ENCODE measurements around the gene AGAP3.

Gene AGAP3

DNA sequence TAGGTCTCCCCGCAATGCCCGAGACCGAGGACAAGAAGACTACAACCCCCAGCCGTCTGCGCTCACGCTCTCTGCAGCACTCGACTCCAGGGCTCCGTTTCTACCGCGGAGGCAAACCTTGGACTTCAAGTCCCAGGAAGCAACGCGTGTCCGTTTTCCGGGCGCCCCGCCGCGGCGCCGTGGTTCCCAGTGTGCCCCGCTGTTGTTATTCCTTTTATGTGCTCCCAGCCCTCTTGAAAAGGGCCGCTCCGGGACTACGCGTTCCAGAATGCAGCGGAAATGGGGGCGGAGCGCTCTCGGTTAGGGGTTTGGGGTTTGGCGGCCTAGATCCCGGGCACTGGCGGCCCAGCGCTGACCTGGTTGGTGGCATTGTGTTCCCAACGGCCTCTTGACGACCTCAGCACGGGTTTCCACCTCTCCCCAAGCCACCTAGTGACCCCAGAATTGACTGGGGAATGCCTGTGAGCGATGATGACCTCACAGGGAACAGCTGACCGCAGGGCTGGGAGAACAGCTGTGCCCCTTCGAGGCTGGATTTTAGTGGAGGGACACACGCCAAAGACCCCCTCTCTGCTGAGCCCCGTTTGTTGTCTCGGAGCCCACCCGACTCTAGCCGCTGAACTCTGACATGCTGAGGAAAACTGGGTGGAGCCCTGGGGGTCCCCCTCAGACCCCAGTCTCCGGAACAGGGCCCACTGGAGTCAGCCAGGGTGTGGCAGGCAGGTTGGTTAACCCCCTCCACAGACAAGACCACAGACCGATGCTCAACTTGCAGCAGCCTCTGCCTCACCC is 28.1 kb upstream of the AGAP3 start:
- DNase-seq (ENCODE audit: low spot score), result peak; percentile 99

DNA sequence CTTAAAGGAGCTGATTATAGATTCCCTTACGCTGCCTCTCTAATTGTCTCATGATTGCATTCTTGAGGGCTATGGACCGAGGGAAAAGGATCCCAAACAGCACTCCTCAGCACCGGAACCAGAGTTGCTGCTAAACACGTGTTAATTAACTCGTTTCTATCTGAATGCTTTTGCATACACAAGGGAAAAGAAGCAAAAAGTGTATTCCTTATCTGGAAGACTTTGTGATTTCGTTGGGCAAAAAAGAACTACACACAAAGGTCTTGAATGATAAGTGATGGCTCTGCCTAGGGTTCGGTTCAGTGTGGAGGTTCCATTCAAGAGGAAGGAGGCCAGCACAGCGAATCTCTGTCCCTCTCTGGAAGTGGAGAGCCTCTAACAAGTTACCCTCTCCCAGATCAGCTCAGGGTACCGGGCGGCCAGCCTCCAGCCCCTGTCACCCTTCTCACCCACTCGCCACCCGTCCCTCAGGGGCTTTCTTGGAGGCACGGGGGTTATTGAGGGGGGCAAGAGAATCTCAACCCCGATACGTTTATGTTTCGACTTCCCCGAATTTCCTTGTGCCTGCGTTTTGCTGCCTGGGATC is 27.4 kb upstream of the AGAP3 start:
- DNase-seq (ENCODE audit: low spot score), result peak; percentile 31

GRCh38 chr7:151059367-151060112 is 26.7 kb upstream of the AGAP3 start, which contains the start of gene SLC4A2:
SLC4A2 (plus strand) TSS chr7:151059589; CDS start chr7:151061988, 2,399 bp downstream.
- peak; percentile 59 for DNase-seq (ENCODE audit: low spot score)

- DNase-seq (ENCODE audit: low spot score), result peak; percentile 25
Observed at GRCh38 chr7:151060113-151060415, 26.2 kb upstream of the AGAP3 start.

DNA sequence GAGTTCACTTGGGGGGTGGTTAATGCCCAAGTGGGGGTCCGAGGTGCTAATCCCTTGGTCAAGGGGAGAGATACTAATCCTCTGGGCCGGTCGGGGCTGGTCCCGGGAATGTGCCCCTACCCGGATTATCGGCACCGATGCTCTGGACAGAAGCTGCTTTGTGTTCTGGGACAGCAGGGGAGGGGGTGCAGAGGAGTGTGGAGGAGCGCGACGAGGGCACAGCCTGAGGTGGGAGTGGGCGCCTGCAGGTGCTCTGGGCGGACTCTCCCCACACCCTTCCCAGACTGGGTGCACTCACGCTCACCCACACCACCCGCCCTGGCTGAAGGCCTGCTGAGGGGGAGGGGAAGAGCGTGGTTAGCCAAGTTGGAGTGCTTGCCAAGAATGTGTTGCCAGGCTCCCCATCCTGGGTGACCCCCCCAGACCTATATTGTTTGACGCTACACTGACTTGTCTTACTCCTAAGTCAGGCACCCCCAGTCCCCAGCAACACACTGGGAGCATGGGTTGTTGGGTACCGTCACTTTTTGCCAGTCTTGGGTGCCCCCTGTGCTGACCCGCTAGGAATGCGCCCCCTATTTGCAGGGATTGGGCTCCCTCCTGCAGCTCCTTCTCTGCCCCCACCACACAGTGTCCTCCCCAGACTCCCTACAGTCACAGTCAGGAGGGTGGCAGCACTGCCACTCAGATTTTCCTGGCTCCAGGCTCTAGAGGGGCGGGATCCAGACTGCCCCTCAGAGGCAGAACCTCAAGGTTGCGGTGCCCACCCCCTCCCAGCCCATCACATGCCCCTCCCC is 25.7 kb upstream of the AGAP3 start:
- peak; percentile 21 for DNase-seq (ENCODE audit: low spot score)

DNA sequence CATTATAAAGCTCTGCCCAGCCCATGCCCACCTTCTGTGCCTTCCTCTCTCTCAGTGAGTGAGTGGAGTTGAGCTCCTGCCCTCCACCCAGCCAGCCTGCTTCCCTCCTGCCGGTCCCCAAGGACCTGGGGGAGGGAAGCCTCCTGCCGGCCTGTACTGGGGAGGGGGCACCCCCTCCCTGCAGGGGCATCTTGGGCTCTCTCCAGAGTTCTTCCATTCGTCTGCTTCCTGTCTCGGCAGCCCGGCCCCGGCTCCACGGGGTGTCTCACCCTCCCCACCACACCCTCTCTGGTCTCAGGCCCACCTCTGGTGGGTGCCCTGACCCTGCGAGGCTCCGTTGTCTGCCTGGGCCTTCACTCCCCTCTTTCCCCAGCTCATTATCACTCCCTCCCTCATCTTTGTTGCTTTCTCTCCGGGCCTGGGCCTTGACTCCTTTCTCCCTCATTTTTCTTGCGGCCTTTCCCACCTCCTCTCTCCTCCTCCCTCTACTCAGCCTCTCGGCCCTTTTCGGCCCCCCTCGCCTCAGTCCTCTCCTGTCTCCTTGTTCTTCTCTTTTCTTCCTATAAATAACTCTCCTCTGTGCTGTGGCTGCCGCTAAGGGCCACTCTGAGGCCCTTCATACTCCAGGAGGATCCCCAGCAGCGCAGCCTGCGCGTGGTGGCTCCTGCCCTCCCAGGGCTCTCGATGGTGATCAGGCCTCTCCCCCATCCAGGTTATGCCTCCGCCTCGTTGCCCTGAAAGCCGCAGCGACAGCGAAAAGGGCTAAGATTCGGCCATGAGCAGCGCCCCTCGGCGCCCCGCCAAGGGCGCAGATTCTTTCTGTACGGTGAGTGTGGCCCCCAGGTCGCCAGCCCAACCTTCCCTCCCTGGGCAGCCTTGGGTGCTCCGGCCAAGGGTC is 24.8 kb upstream of the AGAP3 start:
- DNase-seq (ENCODE audit: low spot score), result no peak

GRCh38 chr7:151062111-151062398 is 24.2 kb upstream of the AGAP3 start:
- DNase-seq (ENCODE audit: low spot score), result no peak

GRCh38 chr7:151062399-151063211 is 23.7 kb upstream of the AGAP3 start:
- DNase-seq (ENCODE audit: low spot score), result peak; percentile 88

DNA sequence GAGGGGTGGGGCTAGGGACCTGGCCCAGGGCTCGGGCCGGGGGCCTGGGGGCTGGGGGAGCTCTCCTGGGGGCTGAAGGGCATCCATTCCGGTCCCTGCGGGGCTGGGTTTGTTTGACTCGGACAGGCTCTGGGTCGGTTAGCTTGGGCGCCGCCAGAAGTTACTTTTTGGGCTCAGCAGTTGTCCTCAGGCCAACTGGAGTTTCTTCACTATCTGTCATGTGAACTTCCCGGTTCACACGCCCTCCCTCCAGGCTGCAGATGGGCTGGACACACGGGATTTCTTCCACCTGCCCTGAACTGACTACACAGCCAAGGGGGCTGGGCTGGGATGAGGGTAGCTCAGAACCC is 23.1 kb upstream of the AGAP3 start:
- no peak for DNase-seq (ENCODE audit: low spot score)

DNA sequence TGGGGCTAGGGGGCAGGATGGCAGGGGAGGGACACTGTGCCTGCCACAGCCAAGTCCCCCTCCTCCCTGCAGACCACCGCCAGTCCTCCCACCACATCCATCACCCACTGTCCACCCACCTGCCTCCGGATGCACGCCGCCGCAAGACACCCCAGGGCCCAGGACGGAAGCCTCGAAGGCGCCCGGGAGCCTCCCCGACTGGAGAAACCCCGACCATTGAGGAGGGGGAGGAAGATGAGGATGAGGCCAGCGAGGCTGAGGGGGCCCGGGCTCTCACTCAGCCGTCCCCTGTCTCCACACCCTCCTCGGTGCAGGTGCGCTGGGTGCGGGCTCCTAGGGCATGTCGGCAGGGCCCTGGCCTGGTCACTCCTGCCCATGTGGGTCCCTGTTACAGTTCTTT is 21.8 kb upstream of the AGAP3 start:
- DNase-seq (ENCODE audit: low spot score), result no peak

- DNase-seq (ENCODE audit: low spot score), result no peak
Observed at GRCh38 chr7:151064993-151065392, 21.3 kb upstream of the AGAP3 start.

GRCh38 chr7:151065516-151065915 is 20.8 kb upstream of the AGAP3 start:
- DNase-seq (ENCODE audit: low spot score), result no peak

DNA sequence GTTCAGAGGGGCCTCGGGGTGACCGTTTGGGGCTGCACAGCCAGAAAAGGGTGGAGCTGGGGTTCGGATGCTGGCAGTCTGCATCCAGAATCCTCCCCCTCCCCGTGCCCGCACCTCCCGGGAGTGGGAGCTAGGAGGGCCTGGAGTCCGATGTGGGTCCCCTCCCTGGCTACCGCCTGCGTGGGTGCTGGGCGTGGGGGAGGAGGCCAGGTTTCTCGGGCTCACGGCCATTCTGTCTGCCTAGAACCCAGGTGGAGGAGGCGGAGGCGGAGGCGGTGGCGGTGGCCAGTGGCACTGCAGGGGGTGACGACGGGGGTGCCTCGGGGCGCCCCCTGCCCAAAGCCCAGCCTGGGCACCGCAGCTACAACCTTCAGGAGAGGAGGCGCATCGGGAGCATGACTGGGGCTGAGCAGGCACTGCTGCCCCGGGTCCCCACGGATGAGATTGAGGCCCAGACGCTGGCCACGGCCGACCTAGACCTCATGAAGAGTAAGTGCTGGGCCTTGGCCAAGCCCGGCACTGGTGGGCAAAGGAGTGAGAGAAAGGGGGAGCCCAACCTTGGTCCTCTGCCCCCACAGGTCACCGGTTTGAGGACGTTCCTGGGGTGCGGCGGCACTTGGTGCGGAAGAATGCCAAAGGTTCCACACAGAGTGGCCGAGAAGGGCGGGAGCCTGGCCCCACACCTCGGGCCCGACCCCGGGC is 19.9 kb upstream of the AGAP3 start:
- no peak for DNase-seq (ENCODE audit: low spot score)

- no peak for DNase-seq (ENCODE audit: low spot score)
Observed at GRCh38 chr7:151068069-151068773, 18.1 kb upstream of the AGAP3 start.

- DNase-seq (ENCODE audit: low spot score), result no peak
Observed at GRCh38 chr7:151069841-151070573, 16.3 kb upstream of the AGAP3 start.

- no peak for DNase-seq (ENCODE audit: low spot score)
Observed at GRCh38 chr7:151070574-151070960, 15.7 kb upstream of the AGAP3 start.

DNA sequence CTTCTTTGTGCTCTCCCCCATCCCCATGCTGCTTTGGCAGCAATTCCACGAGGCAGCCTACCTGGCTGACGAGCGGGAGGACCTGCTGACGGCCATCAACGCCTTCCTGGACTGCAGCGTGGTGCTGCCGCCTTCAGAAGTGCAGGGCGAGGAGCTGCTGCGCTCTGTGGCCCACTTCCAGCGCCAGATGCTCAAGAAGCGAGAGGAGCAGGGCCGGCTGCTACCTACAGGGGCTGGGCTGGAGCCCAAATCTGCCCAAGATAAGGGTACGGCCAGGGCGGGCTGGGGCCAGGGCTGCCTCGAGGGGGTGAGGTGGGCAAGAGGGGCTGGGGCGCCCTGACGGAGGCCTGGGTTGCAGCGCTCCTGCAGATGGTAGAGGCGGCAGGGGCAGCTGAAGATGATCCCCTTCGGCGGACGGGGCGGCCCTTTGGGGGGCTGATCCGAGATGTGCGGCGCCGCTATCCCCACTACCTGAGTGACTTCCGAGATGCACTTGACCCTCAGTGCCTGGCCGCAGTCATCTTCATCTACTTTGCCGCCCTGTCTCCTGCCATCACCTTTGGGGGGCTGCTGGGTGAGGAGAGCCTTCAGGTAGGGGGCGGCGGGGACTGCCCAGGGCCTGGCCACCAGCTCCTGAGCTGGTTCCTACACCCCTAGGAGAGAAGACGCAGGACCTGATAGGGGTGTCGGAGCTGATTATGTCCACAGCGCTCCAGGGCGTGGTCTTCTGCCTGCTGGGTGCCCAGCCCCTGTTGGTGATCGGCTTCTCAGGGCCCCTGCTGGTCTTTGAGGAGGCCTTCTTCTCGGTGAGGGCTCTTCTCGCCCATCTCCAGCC is 15.0 kb upstream of the AGAP3 start:
- no peak for DNase-seq (ENCODE audit: low spot score)

DNA sequence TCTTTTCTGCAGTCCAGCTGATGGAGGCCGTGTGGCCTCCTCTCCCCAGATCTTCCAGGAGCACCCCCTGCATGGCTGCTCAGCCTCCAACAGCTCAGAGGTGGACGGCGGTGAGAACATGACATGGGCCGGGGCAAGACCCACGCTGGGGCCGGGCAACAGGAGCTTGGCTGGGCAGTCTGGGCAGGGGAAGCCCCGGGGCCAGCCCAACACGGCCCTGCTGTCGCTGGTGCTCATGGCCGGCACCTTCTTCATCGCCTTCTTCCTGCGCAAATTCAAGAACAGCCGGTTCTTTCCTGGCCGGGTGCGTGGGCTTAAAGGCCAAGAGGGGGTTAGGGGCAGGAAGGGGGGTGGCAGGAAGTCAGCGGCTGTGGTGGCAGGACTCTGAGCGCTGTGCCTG is 12.3 kb upstream of the AGAP3 start:
- no peak for DNase-seq (ENCODE audit: low spot score)
